ENCODE measurements around the gene ICA1. TPM values are rescaled to one million over a fixed set of nuclear protein-coding genes. Genes with fewer than 3 reads are reported as not detected.

Gene ICA1
- total RNA-seq, 1 donor from 2014 or later = 13.1 TPM

GRCh38 chr7:8215648-8216333 is 46.2 kb downstream of the ICA1 start:
- H3K9me3 Mint-ChIP-seq = no peaks in the 10 kb centered on the region
- Histone ChIP-seq H3K79me2 (ENCODE audit: low read depth) (no peaks in the 10 kb centered on the region), H3K27ac (no peak overlapping the region), H2AFZ (replicated peaks) (no peak overlapping the region), H3K4me2 (no peak overlapping the region), H4K20me1 (ENCODE audit: low read depth) (no peaks in the 10 kb centered on the region), H3K4me3 (no peak overlapping the region), H3K9ac (no peak overlapping the region), H3K4me1 (peaks cover 13% of the 10 kb centered on the region), H3K9me3 (ENCODE audit: low read depth) (no peaks in the 10 kb centered on the region), H3K27me3 (no peaks in the 10 kb centered on the region), H3F3A (ENCODE audit: low read depth) (peaks cover 2% of the 10 kb centered on the region), H3K36me3 (no peaks in the 10 kb centered on the region)
- H3K36me3 Mint-ChIP-seq = no peaks in the 10 kb centered on the region
- H3K4me3 Mint-ChIP-seq = no peak overlapping the region
- peaks cover 33% of the 10 kb centered on the region for H3K4me1 Mint-ChIP-seq
- no peak for DNase-seq (ENCODE audit: low spot score)
- TF ChIP-seq CTCF (IDR thresholded peaks at IDR 0.05) (no peak), EZH2 (IDR thresholded peaks at IDR 0.05) (no peak), EZH2phosphoT487 (IDR thresholded peaks at IDR 0.05) (no peak)
- peaks cover 2% of the 10 kb centered on the region for H3K27me3 Mint-ChIP-seq (ENCODE audit: insufficient read depth, low read depth)
- no peak overlapping the region for H3K27ac Mint-ChIP-seq

DNA sequence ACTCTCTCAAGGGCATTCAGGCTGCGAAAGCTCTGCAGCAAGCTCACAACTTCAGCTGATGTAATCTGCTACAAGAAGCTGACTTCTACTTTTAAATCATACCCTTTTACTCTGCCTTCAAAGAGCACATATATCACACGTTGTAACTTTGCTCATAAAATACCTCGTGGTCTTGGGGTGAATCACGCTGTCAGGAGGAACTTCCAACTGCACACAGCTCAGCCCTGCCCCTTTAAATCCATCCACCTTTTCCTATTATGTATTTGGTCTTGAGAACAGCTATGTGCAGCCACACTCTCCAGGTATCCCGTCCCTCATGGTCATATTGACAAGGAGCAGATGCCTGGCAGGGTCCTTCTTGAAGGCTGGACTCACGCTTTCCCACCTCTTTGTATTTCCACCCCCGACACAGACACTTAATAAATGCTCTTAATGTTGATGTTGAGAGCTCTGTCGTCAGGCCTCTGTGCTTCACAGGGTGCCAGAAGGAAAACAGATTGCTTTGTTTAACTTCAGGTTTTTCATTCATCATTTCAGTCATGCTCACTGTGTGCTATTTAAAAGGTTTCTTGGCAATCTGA is 47.6 kb downstream of the ICA1 start:
- peaks cover 35% of the 10 kb centered on the region for H3K4me1 Mint-ChIP-seq
- Histone ChIP-seq H4K20me1 (ENCODE audit: low read depth) (no peaks in the 10 kb centered on the region), H3K4me1 (peaks cover 22% of the 10 kb centered on the region), H3K36me3 (no peaks in the 10 kb centered on the region), H3K27ac (no peak overlapping the region), H3K4me2 (no peak overlapping the region), H2AFZ (replicated peaks) (no peak overlapping the region), H3K9me3 (ENCODE audit: low read depth) (no peaks in the 10 kb centered on the region), H3K4me3 (no peak overlapping the region), H3F3A (ENCODE audit: low read depth) (no peaks in the 10 kb centered on the region), H3K9ac (no peak overlapping the region), H3K79me2 (ENCODE audit: low read depth) (no peaks in the 10 kb centered on the region), H3K27me3 (no peaks in the 10 kb centered on the region)
- H3K36me3 Mint-ChIP-seq = no peaks in the 10 kb centered on the region
- no peak for DNase-seq (ENCODE audit: low spot score)
- H3K9me3 Mint-ChIP-seq = no peaks in the 10 kb centered on the region
- H3K27me3 Mint-ChIP-seq (ENCODE audit: insufficient read depth, low read depth) = no peaks in the 10 kb centered on the region
- H3K4me3 Mint-ChIP-seq = no peak overlapping the region
- H3K27ac Mint-ChIP-seq = no peak overlapping the region
- no peak for TF ChIP-seq EZH2phosphoT487 (IDR thresholded peaks at IDR 0.05)
- no peak for TF ChIP-seq EZH2 (IDR thresholded peaks at IDR 0.05)
- no peak for TF ChIP-seq CTCF (IDR thresholded peaks at IDR 0.05)

DNA sequence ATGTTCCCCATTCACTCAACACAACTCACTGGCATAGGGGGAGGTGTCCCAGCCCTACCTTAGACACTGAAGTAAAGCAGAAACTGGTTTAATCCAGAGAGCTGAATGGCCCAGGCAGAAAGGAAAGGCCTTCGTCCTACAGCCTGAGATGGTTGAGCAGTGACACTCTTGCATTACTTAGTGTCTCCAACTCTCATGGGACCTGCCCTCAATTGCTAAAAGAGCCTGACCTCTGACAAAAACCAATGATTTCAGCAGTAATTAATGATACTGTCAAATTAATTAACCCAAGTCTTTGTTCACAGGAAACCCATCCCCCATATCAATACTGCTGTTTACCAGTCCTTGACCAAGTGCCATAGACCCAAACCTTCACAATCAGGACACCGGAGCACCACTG is 48.6 kb downstream of the ICA1 start:
- DNase-seq (ENCODE audit: low spot score) = no peak
- Histone ChIP-seq H3K9me3 (ENCODE audit: low read depth) (no peaks in the 10 kb centered on the region), H3K27me3 (no peaks in the 10 kb centered on the region), H3K36me3 (no peaks in the 10 kb centered on the region), H3F3A (ENCODE audit: low read depth) (no peaks in the 10 kb centered on the region), H3K4me3 (no peak overlapping the region), H2AFZ (replicated peaks) (no peak overlapping the region), H3K79me2 (ENCODE audit: low read depth) (no peaks in the 10 kb centered on the region), H3K4me1 (peaks cover 31% of the 10 kb centered on the region), H3K27ac (no peak overlapping the region), H3K9ac (no peak overlapping the region), H3K4me2 (no peak overlapping the region), H4K20me1 (ENCODE audit: low read depth) (no peaks in the 10 kb centered on the region)
- Mint-ChIP-seq H3K36me3 (no peaks in the 10 kb centered on the region), H3K4me1 (peaks cover 45% of the 10 kb centered on the region), H3K27me3 (ENCODE audit: insufficient read depth, low read depth) (no peaks in the 10 kb centered on the region), H3K4me3 (no peak overlapping the region), H3K9me3 (no peaks in the 10 kb centered on the region), H3K27ac (no peak overlapping the region)
- no peak for TF ChIP-seq EZH2 (IDR thresholded peaks at IDR 0.05)
- no peak for TF ChIP-seq EZH2phosphoT487 (IDR thresholded peaks at IDR 0.05)
- no peak for TF ChIP-seq CTCF (IDR thresholded peaks at IDR 0.05)

All from neural progenitor cell (in vitro differentiated cells).